ENCODE results near the gene EXOC2.
A peak's percentile ranks its signal among the peaks of the same experiment; 100 is the strongest.
"Not testable (repeated sequence)": the region's sequence is repeated elsewhere in the genome, so short reads cannot be mapped to it uniquely, and the experiment has no call there.

The EXOC2 gene

DNA sequence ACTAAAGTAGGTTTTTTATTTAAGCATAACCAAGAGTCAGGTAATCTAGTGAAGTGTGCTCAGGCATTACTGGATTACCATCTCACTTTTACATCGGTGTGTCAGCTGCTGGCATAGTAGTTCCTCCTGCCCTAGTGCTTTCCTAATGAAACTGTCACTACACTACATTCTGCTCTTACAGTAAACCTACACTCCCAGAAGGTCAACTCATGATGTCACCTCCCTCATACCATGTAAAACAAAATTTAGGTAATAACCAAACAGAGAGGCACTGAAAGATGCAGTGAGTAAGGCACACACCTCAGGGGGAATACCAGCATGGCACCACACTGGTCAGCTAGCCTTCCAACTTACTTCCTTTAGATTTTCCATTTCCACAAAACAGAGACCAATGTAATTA, 59.3 kb downstream of the EXOC2 start:
- DNase-seq (ENCODE audit: low read depth in 1 of 2, low spot score in 1 of 2) = no peak

DNA sequence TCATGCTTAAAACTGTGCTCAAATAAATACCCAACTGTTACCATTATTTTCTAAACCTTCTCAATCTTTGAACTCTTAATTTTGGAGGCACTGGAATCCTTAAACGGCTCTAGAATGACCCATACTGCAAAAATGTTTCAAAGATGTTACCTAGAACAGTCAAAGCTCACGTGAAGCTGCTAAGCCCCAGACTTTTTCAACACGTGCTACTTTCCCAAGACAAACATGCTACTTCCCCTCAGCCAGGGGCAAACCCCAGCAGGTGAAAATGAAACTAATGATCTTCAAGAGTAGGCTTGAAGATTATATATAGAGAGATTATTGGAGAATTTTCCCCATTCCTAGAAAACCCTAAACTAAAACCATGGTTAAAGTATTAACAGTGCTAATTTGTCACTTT, 64.2 kb downstream of the EXOC2 start:
- DNase-seq (ENCODE audit: low read depth in 1 of 2, low spot score in 1 of 2) = no peak

GRCh38 chr6:626236-626635, 66.7 kb downstream of the EXOC2 start:
- DNase-seq (ENCODE audit: low read depth in 1 of 2, low spot score in 1 of 2) = no peak

DNA sequence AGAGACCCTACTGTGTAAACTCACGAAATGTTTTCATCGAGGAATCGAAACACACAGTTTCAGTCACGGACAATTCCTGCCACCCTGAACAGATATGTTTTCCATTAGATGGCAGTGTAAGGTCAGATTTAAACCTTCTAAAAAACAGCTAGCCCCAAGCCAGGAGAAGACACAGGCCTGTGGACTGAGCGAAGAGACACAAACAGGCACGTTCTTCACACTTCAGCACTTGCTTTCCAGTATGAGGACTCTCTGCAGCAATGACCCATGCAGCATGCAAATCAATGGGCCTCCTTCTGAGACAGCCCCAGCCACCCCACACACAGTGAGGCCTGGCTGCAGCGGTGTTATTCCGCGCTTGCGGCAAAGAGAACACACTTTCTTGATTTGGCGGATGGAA, 68.0 kb downstream of the EXOC2 start:
- DNase-seq (ENCODE audit: low read depth in 1 of 2, low spot score in 1 of 2) = no peak

GRCh38 chr6:622462-622861, 70.5 kb downstream of the EXOC2 start:
- no peak for DNase-seq (ENCODE audit: low read depth in 1 of 2, low spot score in 1 of 2)

DNA sequence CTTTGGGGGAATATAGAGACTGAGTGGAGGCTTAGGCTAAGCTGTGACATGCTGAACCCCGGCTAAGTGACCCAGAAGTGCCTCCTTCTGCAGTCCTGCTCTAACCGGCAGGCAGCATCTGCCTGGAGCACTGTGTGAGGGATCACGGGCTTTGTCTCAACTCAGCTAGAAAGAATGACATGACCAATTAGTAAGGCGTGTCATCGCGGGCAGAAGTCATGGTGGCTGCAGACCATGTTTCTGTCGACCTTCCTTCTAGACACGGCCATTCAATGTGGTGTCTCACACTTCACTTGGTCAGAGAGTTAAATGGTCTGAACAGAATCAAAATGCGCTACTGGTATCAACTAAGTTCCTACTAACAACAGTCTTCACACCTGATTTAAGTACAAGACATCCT, 71.0 kb downstream of the EXOC2 start:
- DNase-seq (ENCODE audit: low read depth in 1 of 2, low spot score in 1 of 2) = no peak

- DNase-seq (ENCODE audit: low read depth in 1 of 2, low spot score in 1 of 2) = no peak
Observed at GRCh38 chr6:620950-621349, 72.0 kb downstream of the EXOC2 start.

- no peak for DNase-seq (ENCODE audit: low read depth in 1 of 2, low spot score in 1 of 2)
Observed at GRCh38 chr6:620166-620565, 72.8 kb downstream of the EXOC2 start.

- no peak for DNase-seq (ENCODE audit: low read depth in 1 of 2, low spot score in 1 of 2)
Observed at GRCh38 chr6:617456-618100, 75.4 kb downstream of the EXOC2 start.

DNA sequence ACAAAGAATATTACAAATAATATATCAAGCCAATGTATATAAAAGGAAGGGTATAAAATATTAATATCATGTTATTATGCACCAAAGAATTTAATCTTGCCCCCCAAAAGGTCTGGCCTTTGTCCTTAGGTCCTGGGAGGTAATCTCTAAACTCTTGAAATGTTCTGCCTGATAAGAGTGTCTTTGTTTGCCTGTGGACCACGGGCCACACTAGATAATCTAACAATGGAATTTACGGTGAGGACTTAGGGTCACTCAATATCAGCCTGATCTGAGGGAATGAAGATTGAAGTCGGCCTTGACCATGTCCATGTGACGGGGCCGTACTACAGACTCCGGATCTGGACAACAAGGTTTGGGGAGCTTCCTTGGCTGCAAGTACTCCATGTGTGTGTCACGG, 79.0 kb downstream of the EXOC2 start:
- no peak for DNase-seq (ENCODE audit: low read depth in 1 of 2, low spot score in 1 of 2)

- no peak for DNase-seq (ENCODE audit: low read depth in 1 of 2, low spot score in 1 of 2)
Observed at GRCh38 chr6:611928-612327, 81.0 kb downstream of the EXOC2 start.

GRCh38 chr6:610882-611281, 82.1 kb downstream of the EXOC2 start:
- DNase-seq (ENCODE audit: low read depth in 1 of 2, low spot score in 1 of 2) = no peak

DNA sequence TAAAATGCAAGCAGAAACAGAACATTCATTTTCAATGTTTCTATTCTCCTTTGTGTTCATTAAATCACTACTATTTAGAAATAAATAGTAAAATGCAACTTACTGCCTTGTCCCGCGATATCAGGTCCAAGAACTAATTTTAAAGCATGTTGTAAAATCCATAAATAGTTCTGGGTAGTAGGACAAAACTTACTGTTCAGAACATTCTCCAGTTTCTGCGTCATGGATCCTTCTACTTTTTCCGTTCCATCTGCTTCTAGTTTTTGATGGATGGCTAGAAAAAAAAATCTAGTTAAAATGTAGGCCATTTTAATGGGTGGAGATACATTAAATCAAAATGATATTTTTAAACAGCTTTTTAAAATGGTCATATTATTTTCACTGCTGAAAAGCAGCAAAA, 83.0 kb downstream of the EXOC2 start:
- DNase-seq (ENCODE audit: low read depth in 1 of 2, low spot score in 1 of 2) = no peak

GRCh38 chr6:606829-607379, 86.0 kb downstream of the EXOC2 start:
- no peak for DNase-seq (ENCODE audit: low read depth in 1 of 2, low spot score in 1 of 2)

GRCh38 chr6:605895-606294, 87.0 kb downstream of the EXOC2 start:
- not testable (repeated sequence) for DNase-seq (ENCODE audit: low read depth in 1 of 2, low spot score in 1 of 2)

DNA sequence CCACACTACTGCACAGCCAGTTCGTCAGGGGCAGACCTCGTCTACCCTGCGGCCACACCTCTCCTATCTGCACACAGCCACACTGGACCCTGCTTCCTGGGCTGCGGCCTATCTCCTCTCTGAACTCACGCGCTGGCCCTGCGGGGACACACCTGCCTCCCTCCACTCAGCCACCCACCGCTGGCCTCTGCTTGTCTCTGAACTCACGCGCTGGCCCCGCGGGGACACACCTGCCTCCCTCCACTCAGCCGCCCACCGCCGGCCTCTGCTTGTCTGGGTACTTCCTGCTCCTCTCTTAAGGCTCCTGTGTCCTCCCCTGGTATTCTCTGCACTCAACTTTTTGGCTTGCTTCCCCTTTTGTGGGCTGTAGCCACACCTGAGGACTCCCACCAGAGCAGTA, 88.4 kb downstream of the EXOC2 start:
- DNase-seq (ENCODE audit: low read depth in 1 of 2, low spot score in 1 of 2) = no peak

- no peak for DNase-seq (ENCODE audit: low read depth in 1 of 2, low spot score in 1 of 2)
Observed at GRCh38 chr6:603265-603664, 89.7 kb downstream of the EXOC2 start.

DNA sequence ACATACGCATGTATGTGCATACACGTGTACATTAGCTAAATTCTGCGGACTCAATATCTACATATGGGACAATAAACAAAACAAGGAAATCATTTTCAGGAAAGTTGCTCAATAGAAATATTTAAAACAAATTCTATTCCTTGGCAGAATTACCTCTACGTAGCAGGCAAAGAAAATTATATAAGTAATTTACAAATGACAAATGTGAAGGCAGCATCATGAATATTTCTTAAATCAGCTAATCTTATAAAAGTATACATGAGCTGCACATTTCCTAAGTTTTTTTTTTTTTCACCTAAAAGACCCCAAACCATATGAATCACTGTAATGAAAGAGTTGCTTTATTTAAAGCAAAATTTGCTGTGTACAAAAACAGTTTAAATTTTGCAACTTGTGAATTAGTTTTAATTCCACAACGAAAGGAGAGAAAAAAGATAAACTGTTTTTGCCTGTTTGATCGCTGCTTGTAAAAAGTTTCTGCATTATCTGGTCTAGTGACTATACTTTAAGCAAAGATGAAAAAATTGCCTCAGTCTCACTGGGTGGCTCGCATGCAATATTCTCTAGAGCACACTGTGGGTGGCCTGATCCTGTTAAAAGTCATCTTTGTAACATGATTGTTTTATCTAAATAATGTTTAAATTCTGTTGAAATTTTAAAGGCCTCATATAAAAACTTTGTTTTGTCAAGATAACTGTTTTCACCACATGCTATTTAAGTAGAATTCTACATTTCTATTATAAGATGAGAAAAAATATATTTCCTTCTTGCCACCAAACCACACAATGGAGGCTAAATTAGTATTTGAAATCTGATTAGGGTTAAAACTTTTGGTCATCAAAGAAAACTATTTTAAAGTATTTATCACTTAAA, 93.1 kb downstream of the EXOC2 start:
- no peak for DNase-seq (ENCODE audit: low read depth in 1 of 2, low spot score in 1 of 2)

DNA sequence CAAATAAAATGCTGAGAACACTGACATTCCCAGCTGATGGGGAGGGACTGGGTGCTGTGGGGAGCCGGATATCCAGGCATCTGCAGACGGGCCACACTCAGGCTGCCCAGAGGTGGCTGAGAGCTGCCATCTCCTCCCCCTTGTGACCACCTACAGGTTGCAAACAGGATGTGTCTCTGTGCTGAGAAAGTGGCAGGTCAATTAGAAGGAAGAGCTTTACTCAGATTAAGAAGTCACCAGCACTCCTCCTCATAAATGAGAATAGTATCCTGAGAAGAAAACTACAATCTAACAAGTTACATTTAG, 99.1 kb downstream of the EXOC2 start:
- DNase-seq (ENCODE audit: low read depth in 1 of 2, low spot score in 1 of 2) = no peak

- DNase-seq (ENCODE audit: low read depth in 1 of 2, low spot score in 1 of 2) = peak; percentile 13 to 18
Observed at GRCh38 chr6:593139-593906, 99.6 kb downstream of the EXOC2 start.

- DNase-seq (ENCODE audit: low read depth in 1 of 2, low spot score in 1 of 2) = no peak
Observed at GRCh38 chr6:589090-589489, 103.8 kb downstream of the EXOC2 start.

DNA sequence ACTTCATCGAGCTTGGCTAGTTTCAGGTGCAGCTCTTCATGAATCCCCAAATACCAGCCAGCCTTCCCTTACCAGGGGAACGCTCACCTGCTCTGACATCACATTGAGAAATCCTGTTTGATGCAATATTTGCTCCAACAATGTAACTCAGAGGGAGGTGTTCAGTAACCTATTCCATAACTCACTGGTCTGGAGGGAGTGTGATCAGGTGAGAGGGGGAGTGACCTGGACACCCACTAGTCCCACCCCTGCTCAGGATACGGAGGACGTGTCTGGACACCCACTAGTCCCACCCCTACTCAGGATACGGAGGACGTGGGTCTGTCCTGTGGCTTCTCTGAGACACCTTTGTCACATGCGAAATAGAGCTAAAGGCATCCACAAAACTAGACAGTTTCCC, 106.4 kb downstream of the EXOC2 start:
- no peak for DNase-seq (ENCODE audit: low read depth in 1 of 2, low spot score in 1 of 2)

Measured in stimulated activated CD4-positive, alpha-beta T cell treated with anti-CD3 and anti-CD28 coated beads, Interleukin-15, amount 100 ng/mL, for 1 hour (primary cell).